Measurements from ENCODE around the gene MALAT1.

Gene MALAT1

DNA sequence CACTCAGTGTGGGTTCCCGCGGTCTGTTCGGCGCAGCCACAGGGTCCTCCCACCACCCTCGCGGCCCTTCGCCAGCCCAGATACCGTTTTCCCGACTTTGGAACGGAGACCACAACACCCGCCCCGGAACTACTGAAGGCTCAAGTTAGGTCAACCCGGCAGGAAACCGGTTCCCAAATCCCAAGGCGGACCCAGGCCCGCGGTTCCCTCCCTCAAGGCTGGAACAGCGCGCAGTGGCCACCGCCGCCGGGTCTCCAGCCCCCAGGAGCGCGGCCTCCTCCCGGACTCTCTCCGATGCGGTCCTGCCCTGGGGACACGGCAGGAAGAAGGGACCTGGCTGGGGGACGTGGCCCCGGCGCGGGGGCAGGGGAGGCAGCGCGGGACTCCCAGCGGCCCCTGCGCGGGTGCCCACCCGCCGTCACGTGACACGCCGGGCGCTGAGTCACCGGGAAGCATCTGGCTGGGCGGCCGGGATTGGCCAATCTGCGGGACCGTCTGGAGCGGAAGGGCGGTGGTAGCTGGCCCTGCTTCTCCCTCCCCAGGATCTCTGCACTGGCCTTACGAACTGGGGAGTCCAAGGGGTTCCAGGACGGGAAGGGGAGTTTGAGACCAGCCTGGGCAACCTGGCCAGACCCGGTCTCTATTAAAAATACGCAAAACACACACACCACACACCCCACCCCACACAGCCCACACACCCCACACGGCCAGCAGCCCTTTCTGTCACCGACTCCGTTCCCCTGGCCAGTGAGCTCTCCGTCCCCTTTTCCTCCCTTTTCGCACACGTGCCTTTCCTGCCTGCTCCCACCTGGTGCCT is 21.5 kb upstream of the MALAT1 start:
- Histone ChIP-seq H3K4me3 (peak overlapping the region; percentile 41 to 74 (median 63)), H3K27ac (peak overlapping the region; percentile 89 to 100 (median 99))

DNA sequence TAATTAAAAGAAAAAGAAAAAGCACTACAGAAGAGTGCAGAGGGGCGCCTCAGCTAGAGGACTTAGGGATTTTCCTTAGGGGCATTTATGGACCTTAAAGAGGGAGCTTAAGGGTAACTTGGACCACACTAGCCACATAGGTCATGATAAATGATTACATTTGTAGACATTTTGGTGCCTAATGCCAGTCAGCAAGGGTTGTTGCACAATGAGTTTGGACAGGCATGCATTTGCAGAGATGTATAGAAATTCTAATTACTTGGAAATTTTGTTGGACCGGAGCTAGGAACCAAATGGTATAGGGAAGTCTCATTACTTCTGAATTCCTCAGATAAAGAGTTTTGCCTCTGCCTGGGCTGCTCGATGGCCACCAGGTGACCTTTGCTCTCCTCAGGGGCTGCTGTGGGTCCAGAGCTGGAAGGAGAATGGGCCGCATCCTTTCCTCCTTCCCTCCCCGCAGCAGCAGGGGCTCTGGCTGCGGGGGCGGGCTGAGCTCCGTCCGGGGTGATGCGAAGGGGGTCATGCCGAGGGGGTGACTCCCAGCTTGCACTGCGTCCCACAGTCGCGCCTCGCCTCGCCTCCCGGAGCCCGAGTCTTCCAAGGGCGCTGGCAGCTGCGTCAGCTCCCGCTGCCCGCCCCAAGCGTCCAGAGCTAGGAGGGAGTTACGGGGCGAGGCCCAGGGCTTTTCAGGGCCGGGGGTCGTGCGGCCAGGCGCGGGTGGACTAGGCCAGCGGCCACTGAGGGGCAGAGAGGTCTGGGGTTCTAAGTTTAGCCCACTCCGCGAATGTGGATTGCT is 20.3 kb upstream of the MALAT1 start:
- peak overlapping the region; percentile 43 to 100 (median 99) for H3K27ac ChIP-seq
- peak overlapping the region in 2 of 7 experiments; percentile 59 to 63 for H3K4me3 ChIP-seq

DNA sequence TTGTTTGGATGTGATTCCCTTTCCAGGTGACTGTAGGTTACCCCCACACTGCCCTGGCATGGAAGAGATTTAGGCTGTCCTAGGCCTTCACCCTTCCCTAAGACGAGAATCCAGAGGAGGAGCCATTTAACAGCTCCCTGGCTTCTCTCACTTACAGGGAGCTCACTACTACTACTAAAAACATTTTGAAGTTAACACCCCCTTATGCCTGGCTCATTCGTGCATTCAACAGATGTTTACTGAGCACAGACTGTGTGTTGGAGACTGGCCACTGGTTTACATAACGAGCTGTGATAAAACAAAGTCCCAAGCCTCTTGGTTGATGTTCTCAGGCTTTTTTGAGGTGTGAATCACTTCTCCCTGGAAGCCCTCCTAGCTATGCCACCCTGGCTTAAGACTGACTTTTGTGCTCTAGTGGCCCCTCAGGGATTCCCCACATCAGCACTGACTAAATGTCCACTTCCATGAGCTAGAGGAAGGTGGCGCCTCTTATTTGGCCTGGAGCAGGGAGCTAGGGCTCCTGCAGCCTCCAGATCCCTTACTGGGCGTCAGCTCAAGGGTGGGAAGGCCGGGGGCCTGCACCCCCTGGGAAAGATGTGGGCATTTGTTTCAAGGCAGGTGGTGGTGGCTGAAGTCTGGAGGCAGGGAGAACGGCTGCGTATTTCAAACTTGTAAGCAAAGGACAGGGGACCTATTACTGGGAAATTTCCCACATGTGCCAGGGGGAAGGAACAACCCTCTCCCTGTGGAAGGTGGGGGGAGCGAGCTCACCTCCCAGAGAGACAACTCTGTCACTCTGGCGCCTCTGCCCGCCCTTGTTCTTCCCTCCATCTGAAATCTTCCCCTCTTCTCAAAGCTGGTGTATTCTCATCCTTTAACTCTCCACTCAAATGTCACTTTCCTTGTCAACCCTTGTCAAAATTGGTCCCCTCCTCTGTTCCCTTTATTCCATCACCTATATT is 19.4 kb upstream of the MALAT1 start:
- Histone ChIP-seq H3K27ac (peak overlapping the region in 20 of 21 experiments; percentile 94 to 100 (median 99)), H3K4me3 (peak overlapping the region in 1 of 7 experiments; percentile 63)

DNA sequence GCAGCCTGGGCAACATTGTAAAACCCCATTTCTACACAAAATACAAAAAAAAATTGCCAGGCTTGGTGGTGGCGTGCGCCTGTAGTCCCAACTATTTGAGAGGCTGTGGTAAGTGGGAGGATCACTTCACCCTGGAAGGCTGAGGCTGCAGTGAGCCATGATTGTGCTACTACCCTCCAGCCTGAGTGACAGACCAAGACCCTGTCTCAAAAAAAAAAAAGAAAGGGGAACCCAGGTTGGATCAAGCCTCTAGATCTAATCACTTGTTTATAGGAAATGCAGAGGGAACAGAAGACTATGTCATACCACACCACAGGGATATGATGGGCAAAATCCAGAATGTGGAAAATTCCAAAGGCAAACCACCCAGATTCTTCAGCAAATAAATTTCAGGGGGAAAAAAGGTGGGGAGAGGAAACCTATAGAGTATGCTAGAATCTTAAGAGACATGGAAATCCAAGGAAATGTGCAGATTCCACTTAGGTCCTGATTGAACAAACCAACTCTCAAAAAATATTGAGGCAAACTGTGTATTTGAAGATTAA is 16.5 kb upstream of the MALAT1 start:
- Histone ChIP-seq H3K4me3 (no peak overlapping the region), H3K27ac (peak overlapping the region in 2 of 21 experiments; percentile 26 to 97)

DNA sequence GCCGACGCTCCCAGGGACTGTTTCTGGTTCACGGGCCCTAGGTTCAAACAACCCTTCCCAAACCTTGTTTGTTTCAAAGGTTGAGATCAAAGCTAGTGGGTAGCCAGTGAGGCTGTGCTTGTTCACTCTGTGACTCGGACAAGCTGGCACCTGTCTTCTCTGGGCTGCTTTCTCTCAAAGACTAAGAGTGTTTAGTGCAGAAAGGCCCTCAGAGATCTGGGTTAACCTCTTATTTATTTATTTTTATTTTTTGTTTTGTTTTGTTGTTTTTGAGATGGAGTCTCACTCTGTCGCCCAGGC is 13.0 kb upstream of the MALAT1 start:
- Histone ChIP-seq H3K27ac (peak overlapping the region in 19 of 21 experiments; percentile 7 to 100 (median 83)), H3K4me3 (no peak overlapping the region)

DNA sequence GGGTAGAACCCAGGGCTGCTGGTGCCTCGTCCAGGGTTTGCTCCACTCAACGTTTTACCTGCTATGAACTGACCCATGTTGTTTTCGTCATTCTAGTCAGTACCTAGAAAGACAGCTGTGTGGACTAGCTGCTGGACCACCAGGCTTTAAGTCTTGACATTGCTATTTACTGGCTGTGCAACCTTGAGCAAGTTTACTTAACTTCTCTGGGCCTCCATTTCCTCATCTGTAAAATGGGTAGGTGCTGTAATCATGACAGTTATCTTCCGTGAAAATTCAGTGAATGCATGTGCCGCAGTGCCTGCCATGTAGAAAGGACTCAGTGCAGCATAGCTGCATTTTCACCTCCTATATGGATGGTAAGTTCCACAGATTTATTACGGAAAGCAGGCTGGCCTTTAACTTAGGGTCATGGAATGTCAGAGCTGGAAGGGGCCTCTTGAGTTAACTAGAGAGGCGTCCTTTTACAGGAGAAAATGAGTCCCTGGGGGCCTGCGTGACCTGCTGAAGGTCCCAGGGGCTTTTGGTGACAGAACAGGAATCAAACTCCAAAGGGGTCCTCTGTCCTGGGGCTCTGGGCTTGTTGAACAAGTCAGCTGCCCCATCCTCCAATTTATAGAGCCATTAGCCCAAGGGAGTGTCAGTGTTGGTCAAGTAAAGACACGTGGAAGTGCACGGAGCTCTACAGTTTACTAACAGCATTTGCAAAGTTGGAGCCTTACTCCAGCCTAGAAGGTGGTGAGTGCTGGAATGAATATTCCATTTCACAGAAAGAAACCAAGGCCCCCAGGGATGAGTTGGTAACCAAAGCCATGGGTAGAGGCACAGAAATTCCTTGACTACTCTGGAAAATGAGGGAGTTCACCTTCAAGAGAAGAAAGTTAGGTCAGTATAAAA is 12.0 kb upstream of the MALAT1 start:
- H3K4me3 ChIP-seq: no peak overlapping the region
- H3K27ac ChIP-seq: peak overlapping the region in 19 of 21 experiments; percentile 64 to 100 (median 85)

DNA sequence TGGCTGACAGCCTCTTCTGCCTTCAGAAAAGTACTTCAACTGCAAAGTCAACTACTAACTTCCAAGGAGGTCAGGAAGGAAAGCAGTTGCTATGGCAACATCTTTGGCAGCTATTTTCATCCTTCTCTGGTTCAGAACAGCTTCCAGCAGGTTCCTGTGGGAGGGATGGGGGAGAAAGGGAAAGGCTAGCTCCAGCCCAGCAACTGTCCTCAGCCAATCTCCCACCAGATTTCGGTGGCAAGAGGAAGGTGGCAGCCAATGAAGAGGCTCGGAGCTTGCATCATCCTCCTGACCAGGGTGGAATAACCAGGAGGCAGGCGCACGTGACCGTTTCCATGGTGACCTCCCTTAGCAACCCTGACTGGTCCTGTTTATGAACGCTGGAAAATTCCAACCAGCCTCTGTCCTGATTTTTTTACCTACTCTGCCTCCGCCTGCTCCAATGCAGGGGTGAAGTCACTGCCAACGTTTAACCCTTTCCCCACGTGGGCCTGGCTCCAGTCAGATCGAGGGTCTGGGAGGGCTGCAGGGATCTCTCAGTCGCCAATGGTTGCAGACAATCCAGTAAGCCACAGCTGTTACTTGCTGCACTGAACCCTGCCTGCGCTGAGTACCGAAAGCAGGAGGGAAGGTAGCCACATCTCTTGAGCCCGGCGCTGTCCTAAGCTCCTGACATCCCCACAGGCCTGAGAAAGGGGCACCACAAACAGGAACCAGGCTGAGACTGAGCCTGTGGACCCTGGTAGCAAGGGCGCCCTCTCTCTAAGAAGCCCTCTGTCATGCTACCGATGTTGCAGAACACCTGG is 11.2 kb upstream of the MALAT1 start:
- Histone ChIP-seq H3K27ac (peak overlapping the region; percentile 60 to 100 (median 97)), H3K4me3 (no peak overlapping the region)

DNA sequence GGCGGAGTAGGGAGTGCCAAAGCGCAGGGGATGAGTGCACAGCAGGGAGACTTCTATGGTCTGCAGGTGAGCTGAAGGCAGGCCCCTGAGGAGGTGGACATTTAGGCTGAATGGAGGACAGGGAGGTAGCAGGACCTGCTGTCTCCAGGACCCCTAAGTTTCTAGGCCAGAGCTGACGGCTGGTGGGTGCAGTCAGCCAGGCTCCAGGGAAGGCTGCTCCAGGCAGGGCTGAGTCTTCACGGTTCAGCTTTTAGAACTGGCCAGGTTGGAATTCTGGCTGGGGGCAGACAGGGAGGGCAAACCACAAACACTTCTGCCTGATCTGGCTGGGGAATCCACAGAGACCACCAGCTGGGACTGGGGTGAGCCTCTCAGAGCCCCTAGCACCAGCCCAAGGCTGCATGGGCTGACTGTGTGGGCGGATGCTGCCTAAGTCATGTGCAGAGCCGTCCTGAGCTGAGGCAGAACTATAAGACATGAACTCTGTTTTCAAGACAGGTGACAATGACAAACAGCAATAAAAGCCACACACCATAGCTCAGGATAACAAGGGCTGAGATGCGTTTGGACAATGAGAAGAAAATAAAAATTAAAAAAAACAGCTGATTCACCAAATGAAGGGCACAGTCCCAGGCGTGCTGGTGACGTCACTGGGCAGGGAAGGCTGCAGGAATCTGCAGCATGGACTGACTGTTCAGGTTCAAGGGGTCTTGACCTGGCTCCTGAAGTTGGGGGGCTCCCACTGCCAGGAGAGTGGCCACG is 10.4 kb upstream of the MALAT1 start:
- Histone ChIP-seq H3K4me3 (no peak overlapping the region), H3K27ac (peak overlapping the region; percentile 60 to 100 (median 97))

DNA sequence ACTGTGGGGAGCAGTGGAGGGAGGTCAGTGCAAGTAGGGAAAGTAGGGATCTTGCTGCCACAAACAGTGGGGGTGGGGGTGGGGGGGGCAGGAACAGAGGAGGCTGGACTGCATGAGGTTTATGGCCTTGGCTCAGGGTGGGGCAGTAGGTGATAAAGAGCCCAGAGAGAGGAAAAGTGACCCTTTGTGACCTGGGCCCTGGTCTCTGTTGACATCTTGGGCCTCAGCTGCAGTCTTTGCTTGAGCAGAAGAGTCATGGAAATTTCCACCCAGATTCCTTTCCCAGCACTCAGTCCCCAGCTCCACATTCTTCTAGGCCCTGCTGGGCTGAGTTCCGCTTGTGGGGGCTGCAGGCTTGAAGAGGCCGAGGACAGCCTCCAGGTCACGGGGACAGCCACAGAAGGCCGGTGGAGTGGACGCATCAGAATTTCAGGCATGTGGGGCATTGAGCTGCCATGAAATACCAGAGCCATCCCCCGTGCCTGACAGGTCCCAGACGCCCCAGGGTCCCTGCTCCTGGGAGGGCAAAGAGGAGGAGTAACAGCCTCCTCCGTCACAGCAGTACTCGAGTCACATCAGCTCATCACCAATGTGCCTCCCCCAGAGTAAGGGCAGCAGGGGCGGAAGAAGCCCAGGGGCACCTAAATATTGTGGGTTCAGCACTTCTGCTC is 9.7 kb upstream of the MALAT1 start:
- peak overlapping the region; percentile 3 to 100 (median 97) for H3K27ac ChIP-seq
- H3K4me3 ChIP-seq: no peak overlapping the region

DNA sequence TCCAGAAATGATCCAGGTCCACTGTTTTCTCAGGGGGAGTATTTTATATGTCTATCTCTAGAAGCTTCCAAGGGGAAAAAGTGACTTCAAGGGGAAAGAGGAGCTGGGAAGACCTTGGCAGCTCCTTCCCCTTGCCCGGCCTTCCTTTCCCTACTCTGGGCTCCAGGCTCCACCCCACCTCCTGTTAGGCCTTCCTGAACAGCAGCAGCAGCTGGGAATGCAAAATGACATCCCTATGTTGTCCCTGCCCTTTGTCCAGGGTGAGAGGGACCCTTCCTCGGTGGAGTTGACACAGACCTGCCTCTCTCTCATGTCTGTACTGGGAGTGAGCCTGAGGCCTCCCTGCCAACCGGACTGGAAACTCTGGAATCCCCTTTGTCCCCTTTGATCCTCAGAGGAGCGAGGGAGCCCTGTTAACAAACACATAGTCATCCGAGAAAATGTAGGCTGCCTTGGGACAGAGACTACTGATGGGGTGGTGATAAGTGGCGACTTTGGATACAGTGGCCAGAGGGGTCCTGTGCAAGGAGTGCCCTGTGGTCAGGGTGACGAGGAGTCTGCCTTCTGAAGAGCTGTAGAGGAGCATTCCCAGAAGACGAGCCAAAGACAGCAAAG is 9.0 kb upstream of the MALAT1 start:
- Histone ChIP-seq H3K27ac (peak overlapping the region; percentile 40 to 100 (median 97)), H3K4me3 (no peak overlapping the region)

DNA sequence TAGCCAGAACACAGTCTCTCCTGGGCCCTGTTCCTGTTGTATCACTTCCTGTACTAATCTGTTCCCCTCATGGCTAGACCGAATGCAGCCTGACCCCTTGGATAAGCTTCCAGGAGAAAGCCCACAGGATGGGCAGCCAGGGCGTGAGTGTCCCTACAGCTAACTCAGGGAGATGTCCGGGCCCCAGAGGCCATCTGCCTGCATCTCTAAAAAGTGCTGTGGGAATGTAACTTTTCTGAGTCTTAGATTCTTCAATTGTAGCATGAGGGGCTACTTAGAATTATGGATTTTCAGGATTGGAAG is 7.7 kb upstream of the MALAT1 start:
- Histone ChIP-seq H3K27ac (peak overlapping the region; percentile 20 to 100 (median 97)), H3K4me3 (no peak overlapping the region)

DNA sequence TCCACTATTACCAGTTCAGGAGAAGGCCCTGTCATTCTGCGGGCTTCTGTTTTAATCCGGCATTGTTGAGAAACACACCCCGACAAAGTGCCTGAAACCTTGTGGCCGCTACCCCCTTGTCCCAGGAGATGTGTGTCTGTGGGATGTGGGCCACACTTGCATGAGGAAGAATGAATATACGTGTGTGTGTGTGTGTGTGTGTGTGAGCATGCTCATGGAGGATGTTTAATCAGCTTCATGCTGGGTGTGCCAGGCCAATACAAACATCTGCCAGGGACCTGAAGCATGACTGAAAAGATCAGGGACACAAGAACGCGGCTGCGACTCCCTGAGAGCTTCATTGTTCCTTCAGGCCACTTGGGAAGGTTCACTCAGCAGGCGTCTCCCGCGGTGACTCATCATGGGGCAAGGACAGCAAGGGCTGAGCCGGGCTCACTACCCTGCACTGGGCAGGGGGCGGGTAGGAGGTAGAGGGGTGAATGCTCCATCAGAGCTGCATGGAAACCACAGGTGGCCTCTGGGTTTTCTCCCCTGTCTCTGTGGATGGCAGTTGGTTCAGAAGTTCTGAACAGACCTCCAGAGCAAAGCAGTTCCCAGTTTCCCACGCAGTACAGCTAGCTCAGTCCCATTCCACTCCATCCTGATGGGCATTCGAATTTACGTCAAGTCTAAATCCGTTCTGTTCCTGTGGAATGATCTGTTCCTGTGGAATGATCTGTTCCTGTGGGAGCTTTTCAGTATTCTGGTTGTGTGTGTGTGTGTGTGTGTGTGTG is 7.0 kb upstream of the MALAT1 start:
- Histone ChIP-seq H3K4me3 (no peak overlapping the region), H3K27ac (peak overlapping the region; percentile 28 to 100 (median 97))

DNA sequence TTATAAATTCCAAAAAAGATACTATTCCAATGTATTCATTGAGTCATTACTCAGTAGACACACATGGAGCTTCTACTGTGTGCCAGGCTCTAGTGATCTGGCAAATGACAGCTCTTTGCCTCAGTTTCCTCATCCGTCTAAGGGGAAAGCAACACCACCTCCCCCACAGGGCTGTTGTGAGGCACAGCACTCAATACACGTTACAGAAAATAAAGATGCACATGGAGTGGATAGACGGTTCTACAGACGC is 6.5 kb upstream of the MALAT1 start:
- Histone ChIP-seq H3K27ac (peak overlapping the region; percentile 27 to 100 (median 97)), H3K4me3 (no peak overlapping the region)

DNA sequence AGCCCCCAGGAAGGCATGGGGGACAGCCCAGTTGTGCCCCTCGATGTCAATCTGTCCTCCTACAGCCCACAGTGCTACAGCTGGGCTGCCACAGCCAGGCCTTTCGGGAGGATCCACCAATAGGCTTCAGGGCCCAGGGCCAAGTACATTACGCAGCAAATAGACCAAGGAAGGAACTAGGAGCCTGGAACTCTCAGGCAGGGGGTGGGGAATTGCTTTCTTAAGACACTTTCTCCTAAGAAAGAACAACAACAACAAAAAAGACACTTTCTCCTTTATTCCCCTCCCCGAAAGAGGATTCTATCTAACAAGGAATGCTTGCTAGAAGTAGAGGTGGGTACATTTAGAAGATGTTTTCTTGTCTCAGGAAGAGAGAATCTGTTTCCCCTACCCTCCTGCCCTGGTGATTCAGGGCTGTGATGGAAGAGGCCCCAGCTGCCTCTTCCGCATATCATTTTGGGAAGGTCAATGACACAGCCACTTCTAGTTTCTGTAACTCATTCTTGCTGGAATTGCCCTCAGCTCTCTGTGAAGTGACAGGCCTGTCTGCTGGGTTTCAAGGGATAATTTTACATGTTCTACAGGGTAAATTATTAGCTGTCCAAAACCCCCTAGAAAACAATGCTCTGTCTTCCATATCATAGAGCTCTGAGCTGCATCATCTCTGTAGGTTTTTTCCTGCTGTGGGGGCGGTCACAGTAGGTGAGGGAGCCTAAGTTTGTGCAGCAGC is 6.0 kb upstream of the MALAT1 start:
- Histone ChIP-seq H3K4me3 (no peak overlapping the region), H3K27ac (peak overlapping the region; percentile 74 to 100 (median 97))

All from skin epidermis (tissue), 12 donors.